Activated CD4-positive, alpha-beta memory T cell treated with anti-CD3 and anti-CD28 coated beads, Interleukin-2, amount 10 ng/mL, durations not matched to agents 7 days and 5 days (primary cell): ENCODE data around the gene PDIA2. TPM values are rescaled to one million over a fixed set of nuclear protein-coding genes. Genes with fewer than 3 reads are reported as not detected.

ENCODE experiments used
- CTCF ChIA-PET: fragments of 350-600 bp; sonication (Branson Sonifier 250); formaldehyde crosslinking; loops from one replicate; lab custom pipeline; 2021; ENCODE audit warnings: antibody characterized with exemption, inconsistent platforms; lab: Charles Lee
- POLR2A ChIA-PET: fragments of 350-600 bp; sonication (Branson Sonifier 250); formaldehyde crosslinking; loops from one replicate; lab custom pipeline; 2021; ENCODE audit warnings: antibody characterized with exemption; lab: Charles Lee
- DNase-seq: peaks from one replicate; pipeline ENCODE4 v3.0.0-alpha.2; 2020
- H3K27ac Mint-ChIP-seq: one replicate; pipeline ENCODE4 v1.8.0; 2021; ENCODE audit warnings: mild to moderate bottlenecking, mixed read lengths
- H3K27me3 Mint-ChIP-seq: one replicate; pipeline ENCODE4 v1.8.0; 2021; ENCODE audit warnings: mixed read lengths
- H3K36me3 Mint-ChIP-seq: one replicate; pipeline ENCODE4 v1.8.0; 2021; ENCODE audit warnings: low read depth, mixed read lengths
- H3K4me1 Mint-ChIP-seq: one replicate; pipeline ENCODE4 v1.8.0; 2021; ENCODE audit warnings: mixed read lengths
- H3K4me3 Mint-ChIP-seq: one replicate; pipeline ENCODE4 v1.8.0; 2021; ENCODE audit warnings: mild to moderate bottlenecking, mixed read lengths
- H3K9me3 Mint-ChIP-seq: one replicate; pipeline ENCODE4 v1.8.0; 2021; ENCODE audit warnings: mixed read lengths
- total RNA-seq, 2 experiments: library from RNA; stranded (reverse); gene quantifications; one replicate each; pipeline ENCODE4 v1.2.3, GENCODE V29; 2021

PDIA2 gene
- total RNA-seq, 2 experiments from 2014 or later, result not detected

DNA sequence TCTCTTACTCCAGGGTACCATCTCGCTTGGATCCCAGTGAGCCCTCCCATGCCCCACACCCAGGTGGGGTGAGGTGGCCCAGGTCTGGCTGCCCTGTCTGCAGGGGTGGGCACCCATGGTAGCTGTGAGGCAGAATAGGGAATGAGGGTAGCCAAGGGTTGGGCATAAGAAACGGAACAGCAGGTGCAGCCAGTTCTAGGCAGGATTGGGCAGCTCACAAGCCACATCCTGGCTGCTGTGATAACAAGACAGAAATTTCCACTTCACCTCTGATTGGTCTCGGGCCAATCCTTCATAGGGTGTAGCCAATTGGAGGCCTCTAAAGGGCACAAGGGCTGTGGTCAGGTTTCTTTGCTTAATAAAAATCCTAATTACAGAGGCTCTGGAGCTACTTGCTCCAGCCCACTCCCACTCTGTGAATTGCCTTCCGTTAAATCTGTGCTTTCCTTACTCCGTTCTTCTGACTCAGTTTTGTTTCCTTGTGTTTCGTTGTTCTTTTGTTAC, 4.0 kb upstream of the PDIA2 start:
- no peaks in the 10 kb centered on the region for H3K9me3 Mint-ChIP-seq
- H3K36me3 Mint-ChIP-seq, result no peaks in the 10 kb centered on the region
- peaks cover 9% of the 10 kb centered on the region for H3K4me1 Mint-ChIP-seq
- no peak overlapping the region for H3K27ac Mint-ChIP-seq
- peak; percentile 46 for DNase-seq
- H3K4me3 Mint-ChIP-seq, result no peak overlapping the region
- H3K27me3 Mint-ChIP-seq, result peaks cover 28% of the 10 kb centered on the region
- ChIA-PET CTCF (interaction anchor here (1.2 kb wide), 1 partner anchor 44 kb away, joined by 5 read pairs; no protein-coding TSS in a partner anchor), POLR2A (interaction anchor here (0.7 to 1.4 kb wide), 2 partner anchors 44 to 70 kb away, joined by 3 to 4 read pairs; no protein-coding TSS in a partner anchor)

GRCh38 chr16:279531-279930, 3.4 kb upstream of the PDIA2 start:
- Mint-ChIP-seq H3K9me3 (no peaks in the 10 kb centered on the region), H3K36me3 (no peaks in the 10 kb centered on the region), H3K4me1 (peaks cover 9% of the 10 kb centered on the region), H3K27ac (no peak overlapping the region), H3K27me3 (peaks cover 28% of the 10 kb centered on the region), H3K4me3 (no peak overlapping the region)
- ChIA-PET CTCF (interaction anchor here (1.2 kb wide), 1 partner anchor 44 kb away, joined by 5 read pairs; no protein-coding TSS in a partner anchor), POLR2A (interaction anchor here (1.4 kb wide), 1 partner anchor 44 kb away, joined by 3 read pairs; no protein-coding TSS in a partner anchor)
- no peak for DNase-seq

DNA sequence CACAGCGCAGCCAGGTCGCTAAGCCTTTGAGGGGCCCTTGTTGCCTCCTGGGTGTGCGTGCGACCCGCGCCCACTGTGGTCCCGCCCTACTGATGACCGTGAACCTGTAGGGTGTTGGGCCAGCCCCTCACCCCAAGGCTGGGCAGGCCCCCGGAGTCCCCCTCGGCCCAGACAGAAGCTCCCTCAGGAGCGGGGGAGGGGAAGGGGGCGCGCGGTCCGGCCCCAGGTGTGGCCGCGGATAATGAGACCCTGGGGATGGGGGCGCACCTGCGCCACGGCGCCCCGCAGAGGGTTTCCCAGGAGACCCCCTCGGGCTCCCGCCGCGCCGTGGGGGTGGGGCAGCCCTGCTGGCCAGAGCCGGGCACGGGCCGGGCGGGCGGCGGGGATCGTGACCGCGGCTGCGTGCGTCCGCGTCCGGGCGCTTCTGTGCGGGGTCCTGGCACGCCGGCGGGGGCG, 2.9 kb upstream of the PDIA2 start:
- POLR2A ChIA-PET, result no interaction called here
- H3K4me1 Mint-ChIP-seq, result peaks cover 8% of the 10 kb centered on the region

DNA sequence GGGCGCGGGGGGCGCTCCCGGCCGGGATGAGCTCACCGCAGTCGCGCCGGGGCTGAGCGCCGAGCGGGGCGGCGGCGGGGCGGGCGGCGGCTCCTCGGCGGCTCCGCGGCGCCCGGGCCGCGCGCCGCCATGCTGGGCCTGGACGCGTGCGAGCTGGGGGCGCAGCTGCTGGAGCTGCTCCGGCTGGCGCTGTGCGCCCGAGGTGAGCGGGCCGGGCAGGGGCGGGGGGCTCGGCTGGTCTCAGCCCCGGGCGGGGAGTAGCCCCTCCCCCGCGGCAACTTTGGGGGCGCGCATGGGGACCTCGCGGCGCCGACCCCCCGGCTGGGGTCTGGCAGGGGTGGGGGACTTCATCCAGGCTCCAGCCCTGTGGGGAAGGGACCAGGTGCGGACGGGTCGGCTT, 2.4 kb upstream of the PDIA2 start, which contains the start of gene ARHGDIG:
TSS of gene ARHGDIG (plus strand) at position 40 of the 400 bp plus-strand sequence. CDS start at position 130, 90 bp downstream.
- no peaks in the 10 kb centered on the region for H3K9me3 Mint-ChIP-seq
- no peaks in the 10 kb centered on the region for H3K36me3 Mint-ChIP-seq
- peaks cover 5% of the 10 kb centered on the region for H3K4me1 Mint-ChIP-seq
- no peak within 1 kb of the TSS for H3K27ac Mint-ChIP-seq
- DNase-seq, result no peak
- no peak within 1 kb of the TSS for H3K4me3 Mint-ChIP-seq
- H3K27me3 Mint-ChIP-seq, result peaks cover 24% of the 10 kb centered on the region
- CTCF ChIA-PET, result no interaction called here
- POLR2A ChIA-PET, result no interaction called here

More for the DNA sequence above, 2.9 kb upstream of the PDIA2 start:
- H3K9me3 Mint-ChIP-seq, result no peaks in the 10 kb centered on the region
- H3K27me3 Mint-ChIP-seq, result peaks cover 28% of the 10 kb centered on the region
- H3K27ac Mint-ChIP-seq, result no peak overlapping the region
- no peak for DNase-seq
- no peaks in the 10 kb centered on the region for H3K36me3 Mint-ChIP-seq
- no peak overlapping the region for H3K4me3 Mint-ChIP-seq
- CTCF ChIA-PET, result no interaction called here

GRCh38 chr16:280991-281659, 1.8 kb upstream of the PDIA2 start:
- CTCF ChIA-PET, result no interaction called here

DNA sequence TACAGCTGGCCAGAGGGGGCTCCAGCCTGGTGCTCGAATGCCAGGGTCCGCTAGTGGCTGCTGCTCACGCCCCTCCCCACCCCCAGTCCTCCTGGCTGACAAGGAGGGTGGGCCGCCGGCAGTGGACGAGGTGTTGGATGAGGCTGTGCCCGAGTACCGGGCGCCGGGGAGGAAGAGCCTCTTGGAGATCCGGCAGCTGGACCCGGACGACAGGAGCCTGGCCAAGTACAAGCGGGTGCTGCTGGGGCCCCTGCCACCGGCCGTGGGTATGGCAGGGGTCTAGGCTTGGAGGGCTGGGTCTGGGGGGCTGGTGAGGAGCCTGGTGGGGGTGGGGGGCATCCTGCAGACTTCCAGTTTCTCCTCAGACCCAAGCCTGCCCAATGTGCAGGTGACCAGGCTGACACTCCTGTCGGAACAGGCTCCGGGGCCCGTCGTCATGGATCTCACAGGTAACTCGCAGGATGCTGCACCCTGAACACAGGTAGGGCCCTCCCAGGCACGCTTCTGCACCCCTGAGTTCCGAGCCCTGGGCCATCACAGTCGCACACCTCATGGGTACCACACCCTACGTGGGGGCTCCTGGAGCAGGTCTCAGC, 1.2 kb upstream of the PDIA2 start:
- no peak overlapping the region for H3K4me3 Mint-ChIP-seq
- ChIA-PET POLR2A (no interaction called here), CTCF (no interaction called here)
- no peaks in the 10 kb centered on the region for H3K9me3 Mint-ChIP-seq
- peaks cover 5% of the 10 kb centered on the region for H3K4me1 Mint-ChIP-seq
- H3K36me3 Mint-ChIP-seq, result no peaks in the 10 kb centered on the region
- no peak for DNase-seq
- H3K27me3 Mint-ChIP-seq, result peaks cover 18% of the 10 kb centered on the region
- no peak overlapping the region for H3K27ac Mint-ChIP-seq

More at GRCh38 chr16:280991-281659, 1.8 kb upstream of the PDIA2 start:
- POLR2A ChIA-PET, result no interaction called here
- no peak for DNase-seq
- peaks cover 5% of the 10 kb centered on the region for H3K4me1 Mint-ChIP-seq
- peaks cover 24% of the 10 kb centered on the region for H3K27me3 Mint-ChIP-seq
- no peak overlapping the region for H3K27ac Mint-ChIP-seq
- H3K4me3 Mint-ChIP-seq, result no peak overlapping the region
- no peaks in the 10 kb centered on the region for H3K9me3 Mint-ChIP-seq
- H3K36me3 Mint-ChIP-seq, result no peaks in the 10 kb centered on the region

GRCh38 chr16:282491-282890, 473 bp upstream of the PDIA2 start:
- peaks cover 5% of the 10 kb centered on the region for H3K4me1 Mint-ChIP-seq
- no peak overlapping the region for H3K27ac Mint-ChIP-seq
- peaks cover 11% of the 10 kb centered on the region for H3K27me3 Mint-ChIP-seq
- no peaks in the 10 kb centered on the region for H3K9me3 Mint-ChIP-seq
- H3K36me3 Mint-ChIP-seq, result no peaks in the 10 kb centered on the region
- no peak overlapping the region for H3K4me3 Mint-ChIP-seq
- CTCF ChIA-PET, result no interaction called here
- POLR2A ChIA-PET, result no interaction called here
- no peak for DNase-seq

DNA sequence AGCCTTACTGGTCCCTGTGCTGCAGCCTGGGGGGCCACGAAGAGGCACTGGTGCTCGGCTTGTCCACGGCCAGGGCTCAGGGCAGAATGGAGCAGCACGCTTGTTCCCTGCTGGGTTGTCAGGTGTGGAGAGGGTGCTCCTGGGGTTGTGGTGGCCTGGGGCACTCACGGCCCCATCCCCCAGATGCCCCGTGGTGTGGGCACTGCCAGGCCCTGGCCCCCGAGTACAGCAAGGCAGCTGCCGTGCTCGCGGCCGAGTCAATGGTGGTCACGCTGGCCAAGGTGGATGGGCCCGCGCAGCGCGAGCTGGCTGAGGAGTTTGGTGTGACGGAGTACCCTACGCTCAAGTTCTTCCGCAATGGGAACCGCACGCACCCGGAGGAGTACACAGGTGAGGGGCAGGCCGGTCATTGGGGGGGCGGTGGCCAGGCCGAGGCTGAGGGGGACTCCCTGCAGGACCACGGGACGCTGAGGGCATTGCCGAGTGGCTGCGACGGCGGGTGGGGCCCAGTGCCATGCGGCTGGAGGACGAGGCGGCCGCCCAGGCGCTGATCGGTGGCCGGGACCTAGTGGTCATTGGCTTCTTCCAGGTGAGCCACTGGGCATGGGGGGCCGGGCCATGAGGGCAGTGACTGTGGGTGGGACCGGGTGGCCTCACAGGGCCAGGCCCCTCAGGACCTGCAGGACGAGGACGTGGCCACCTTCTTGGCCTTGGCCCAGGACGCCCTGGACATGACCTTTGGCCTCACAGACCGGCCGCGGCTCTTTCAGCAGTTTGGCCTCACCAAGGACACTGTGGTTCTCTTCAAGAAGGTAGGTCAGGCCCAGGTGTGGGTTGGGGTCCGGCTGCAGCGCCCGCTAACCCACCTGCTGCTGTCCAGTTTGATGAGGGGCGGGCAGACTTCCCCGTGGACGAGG, 1.5 kb downstream of the PDIA2 start:
- peaks cover 4% of the 10 kb centered on the region for H3K27me3 Mint-ChIP-seq
- no peak overlapping the region for H3K27ac Mint-ChIP-seq
- ChIA-PET POLR2A (no interaction called here), CTCF (no interaction called here)
- peaks cover 4% of the 10 kb centered on the region for H3K36me3 Mint-ChIP-seq
- no peaks in the 10 kb centered on the region for H3K4me1 Mint-ChIP-seq
- no peak overlapping the region for H3K4me3 Mint-ChIP-seq
- H3K9me3 Mint-ChIP-seq, result no peaks in the 10 kb centered on the region
- DNase-seq, result no peak

DNA sequence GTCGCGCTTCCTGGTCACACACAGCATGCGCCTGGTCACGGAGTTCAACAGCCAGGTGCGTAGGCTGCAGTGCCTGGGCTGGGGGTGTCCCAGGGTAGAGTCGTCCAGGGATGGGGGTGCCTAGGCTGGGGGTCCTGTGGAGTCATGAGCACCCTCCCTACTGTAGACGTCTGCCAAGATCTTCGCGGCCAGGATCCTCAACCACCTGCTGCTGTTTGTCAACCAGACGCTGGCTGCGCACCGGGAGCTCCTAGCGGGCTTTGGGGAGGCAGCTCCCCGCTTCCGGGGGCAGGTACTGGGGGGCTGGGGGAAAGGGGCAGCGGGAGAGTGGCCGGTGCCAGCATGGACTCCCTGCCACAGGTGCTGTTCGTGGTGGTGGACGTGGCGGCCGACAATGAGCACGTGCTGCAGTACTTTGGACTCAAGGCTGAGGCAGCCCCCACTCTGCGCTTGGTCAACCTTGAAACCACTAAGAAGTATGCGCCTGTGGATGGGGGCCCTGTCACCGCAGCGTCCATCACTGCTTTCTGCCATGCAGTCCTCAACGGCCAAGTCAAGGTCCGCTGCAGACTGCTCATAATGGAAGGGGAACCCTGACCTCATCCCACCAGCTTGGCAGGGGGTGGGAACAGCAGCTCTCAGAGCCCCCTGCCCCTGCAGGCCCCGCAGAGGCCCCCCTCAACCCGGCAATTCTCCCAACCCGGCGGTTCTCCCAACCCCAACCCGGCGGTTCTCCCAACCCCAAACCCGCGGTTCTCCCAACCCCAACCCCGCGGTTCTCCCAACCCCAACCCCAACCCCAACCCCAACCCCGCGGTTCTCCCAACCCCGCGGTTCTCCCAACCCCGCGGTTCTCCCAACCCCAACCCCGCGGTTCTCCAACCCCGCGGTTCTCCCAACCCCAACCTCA, 2.4 kb downstream of the PDIA2 start:
- Mint-ChIP-seq H3K36me3 (peaks cover 4% of the 10 kb centered on the region), H3K27me3 (peaks cover 4% of the 10 kb centered on the region), H3K4me1 (no peaks in the 10 kb centered on the region), H3K4me3 (no peak overlapping the region), H3K9me3 (no peaks in the 10 kb centered on the region), H3K27ac (no peak overlapping the region)
- DNase-seq, result no peak
- ChIA-PET CTCF (no interaction called here), POLR2A (no interaction called here)

GRCh38 chr16:286491-287297, 3.7 kb downstream of the PDIA2 start:
- ChIA-PET POLR2A (no interaction called here), CTCF (no interaction called here)
- no peak overlapping the region for H3K27ac Mint-ChIP-seq
- no peak overlapping the region for H3K4me3 Mint-ChIP-seq
- no peaks in the 10 kb centered on the region for H3K27me3 Mint-ChIP-seq
- H3K9me3 Mint-ChIP-seq, result no peaks in the 10 kb centered on the region
- no peaks in the 10 kb centered on the region for H3K4me1 Mint-ChIP-seq
- H3K36me3 Mint-ChIP-seq, result peaks cover 4% of the 10 kb centered on the region
- no peak for DNase-seq

DNA sequence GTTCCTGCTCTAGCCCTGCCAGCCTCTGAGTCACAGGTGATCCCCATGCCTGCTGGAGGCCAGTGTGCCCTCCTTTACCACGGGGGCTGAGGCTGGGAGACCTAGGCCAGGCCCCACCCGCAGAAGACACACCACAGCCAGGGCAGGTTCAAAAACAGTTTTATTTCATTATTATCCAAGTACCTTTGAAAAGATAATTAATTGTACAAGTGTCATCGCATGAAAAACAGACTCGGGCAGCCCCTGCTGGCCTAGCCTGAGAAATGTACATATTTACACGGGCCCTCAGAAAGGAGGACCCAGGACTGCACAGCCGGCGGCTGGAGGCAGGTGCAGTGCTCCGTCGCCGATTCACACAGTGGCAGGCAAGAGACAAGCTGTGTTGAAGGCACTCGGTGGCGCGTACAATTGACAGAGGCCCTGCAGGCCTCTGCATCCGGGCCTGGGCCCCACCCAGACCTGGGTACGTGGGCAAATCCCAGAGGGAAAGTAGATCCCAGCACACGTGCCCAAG, 4.4 kb downstream of the PDIA2 start:
- H3K9me3 Mint-ChIP-seq, result no peaks in the 10 kb centered on the region
- no peaks in the 10 kb centered on the region for H3K4me1 Mint-ChIP-seq
- CTCF ChIA-PET, result no interaction called here
- H3K27ac Mint-ChIP-seq, result no peak overlapping the region
- H3K27me3 Mint-ChIP-seq, result no peaks in the 10 kb centered on the region
- POLR2A ChIA-PET, result no interaction called here
- peaks cover 4% of the 10 kb centered on the region for H3K36me3 Mint-ChIP-seq
- no peak for DNase-seq
- H3K4me3 Mint-ChIP-seq, result no peak overlapping the region
